Smooth muscle cell of the brain vasculature (primary cell): ENCODE results near the gene MAML3.

ENCODE experiments used
- DNase-seq: peaks from one replicate; pipeline ENCODE4 v3.0.0-alpha.2; 2012; ENCODE audit warnings: low read depth, low spot score

Gene MAML3

GRCh38 chr4:140046016-140046415, 108.0 kb downstream of the MAML3 start:
- DNase-seq: no peak

GRCh38 chr4:140044337-140044902, 109.6 kb downstream of the MAML3 start:
- DNase-seq: no peak

GRCh38 chr4:140042634-140043033, 111.3 kb downstream of the MAML3 start:
- no peak for DNase-seq

GRCh38 chr4:140038031-140038533, 115.9 kb downstream of the MAML3 start:
- no peak for DNase-seq

GRCh38 chr4:140037353-140038030, 116.5 kb downstream of the MAML3 start:
- DNase-seq: no peak

- no peak for DNase-seq
These were observed 122.3 kb downstream of the MAML3 start for GRCh38 chr4:140031706-140032105.

GRCh38 chr4:140031061-140031460, 122.9 kb downstream of the MAML3 start:
- DNase-seq: no peak

- no peak for DNase-seq
These were observed 125.1 kb downstream of the MAML3 start for GRCh38 chr4:140028676-140029517.

GRCh38 chr4:140028101-140028500, 125.9 kb downstream of the MAML3 start:
- no peak for DNase-seq

GRCh38 chr4:140027101-140027500, 126.9 kb downstream of the MAML3 start:
- no peak for DNase-seq

GRCh38 chr4:140025470-140025869, 128.5 kb downstream of the MAML3 start:
- DNase-seq: no peak

- DNase-seq: no peak
These were observed 133.3 kb downstream of the MAML3 start for GRCh38 chr4:140020457-140021361.

GRCh38 chr4:140019619-140020347, 134.2 kb downstream of the MAML3 start:
- no peak for DNase-seq

- DNase-seq: no peak
These were observed 134.9 kb downstream of the MAML3 start for GRCh38 chr4:140018931-140019618.

GRCh38 chr4:140014284-140014683, 139.7 kb downstream of the MAML3 start:
- no peak for DNase-seq

- DNase-seq: peak; percentile 69
These were observed 141.1 kb downstream of the MAML3 start for GRCh38 chr4:140012688-140013486.

GRCh38 chr4:140005699-140006098, 148.3 kb downstream of the MAML3 start:
- no peak for DNase-seq

- no peak for DNase-seq
These were observed 148.9 kb downstream of the MAML3 start for GRCh38 chr4:140004922-140005627.

- no peak for DNase-seq
These were observed 149.5 kb downstream of the MAML3 start for GRCh38 chr4:140004549-140004895.
